NT2/D1 (cell line): Measurements from ENCODE around the gene CREB3.

Experiments
- DNase-seq: peaks from one replicate; pipeline ENCODE4 v3.0.0-alpha.2; 2011; ENCODE audit warnings: low read depth, low spot score
- H3K27me3 ChIP-seq: 2 replicates; pipeline ENCODE4 v1.6.0; 2011; ENCODE audit warnings: mild to moderate bottlenecking; ENCODE audit not compliant: insufficient read length, insufficient read depth
- H3K36me3 ChIP-seq: 2 replicates; pipeline ENCODE4 v1.6.1; 2011; ENCODE audit warnings: mild to moderate bottlenecking, low read length, mixed read lengths; ENCODE audit not compliant: insufficient read depth, insufficient read length
- H3K4me1 ChIP-seq: 2 replicates; pipeline ENCODE4 v1.5.1; 2011; ENCODE audit not compliant: insufficient read depth, insufficient read length
- H3K4me3 ChIP-seq: 2 replicates; pipeline ENCODE4 v1.5.1; 2011; ENCODE audit warnings: low read depth; ENCODE audit not compliant: insufficient read length
- H3K9ac ChIP-seq: 2 replicates; pipeline ENCODE4 v1.6.0; 2011; ENCODE audit warnings: low read depth; ENCODE audit not compliant: insufficient read length
- H3K9me3 ChIP-seq: 2 replicates; pipeline ENCODE4 v1.5.1; 2011; ENCODE audit warnings: mild to moderate bottlenecking, low read length; ENCODE audit not compliant: insufficient read depth
- SUZ12 ChIP-seq: IDR thresholded peaks from 2 replicates; pipeline ENCODE4 v1.6.1; 2011; ENCODE audit not compliant: insufficient read length, insufficient read depth; ENCODE audit errors: extremely low read depth
- YY1 ChIP-seq: IDR thresholded peaks from 2 replicates; pipeline ENCODE4 v1.6.1; 2011; ENCODE audit not compliant: insufficient read length, insufficient read depth
- ZNF274 ChIP-seq: IDR thresholded peaks from 2 replicates; pipeline ENCODE4 v1.6.1; 2011; ENCODE audit warnings: mild to moderate bottlenecking, low read depth, low read length

CREB3 gene

DNA sequence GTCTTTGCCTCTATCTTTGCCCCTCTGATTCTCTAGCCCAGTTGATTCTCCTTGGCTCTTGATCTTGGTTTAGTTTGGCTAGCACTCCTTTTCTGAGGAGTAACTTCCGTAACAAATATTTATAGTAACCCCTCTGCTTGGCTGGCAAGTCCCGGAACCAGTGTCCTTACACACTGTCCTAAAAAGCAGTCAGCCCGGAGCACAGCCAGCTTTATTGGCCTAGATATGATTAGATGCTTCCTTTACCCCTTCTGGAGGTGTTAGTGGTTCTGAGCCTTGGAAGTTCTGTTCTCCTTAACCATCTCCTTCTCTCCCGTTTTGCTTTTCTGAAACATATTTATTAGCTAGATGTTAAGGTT lies 38.6 kb downstream of the CREB3 start:
- no peak overlapping the region for H3K4me3 ChIP-seq
- DNase-seq = no peak
- H3K4me1 ChIP-seq = no peaks in the 10 kb centered on the region
- H3K9ac ChIP-seq = no peak overlapping the region
- H3K36me3 ChIP-seq = no peaks in the 10 kb centered on the region
- H3K27me3 ChIP-seq = no peaks in the 10 kb centered on the region
- no peaks in the 10 kb centered on the region for H3K9me3 ChIP-seq
- TF ChIP-seq SUZ12 (no peak), ZNF274 (no peak), YY1 (no peak)

GRCh38 chr9:35771534-35771933 lies 39.1 kb downstream of the CREB3 start:
- DNase-seq = no peak
- H3K4me1 ChIP-seq = no peaks in the 10 kb centered on the region
- TF ChIP-seq YY1 = no peak
- TF ChIP-seq ZNF274 = no peak
- no peak for TF ChIP-seq SUZ12

DNA sequence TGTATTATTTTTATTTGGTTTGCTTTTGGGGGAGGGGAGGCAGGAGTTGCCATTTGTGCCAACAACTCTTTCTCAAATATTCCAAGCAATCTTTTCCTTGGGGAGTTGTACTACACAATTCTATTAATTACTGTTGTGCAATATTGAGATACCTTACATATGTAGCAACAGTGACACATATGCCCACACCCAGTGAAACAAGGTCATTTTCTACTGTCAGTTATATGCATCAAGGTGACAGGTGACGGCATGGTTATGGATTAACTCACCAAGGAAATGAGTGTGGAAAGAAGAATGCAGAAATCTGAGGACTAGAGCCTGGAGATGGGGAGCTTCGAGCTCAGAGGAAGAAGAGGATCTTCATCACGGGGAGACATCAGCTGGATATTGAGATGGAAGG lies 39.5 kb downstream of the CREB3 start:
- TF ChIP-seq SUZ12 (no peak), YY1 (no peak), ZNF274 (no peak)
- Histone ChIP-seq H3K36me3 (no peaks in the 10 kb centered on the region), H3K27me3 (no peaks in the 10 kb centered on the region), H3K9ac (no peak overlapping the region), H3K4me3 (no peak overlapping the region), H3K4me1 (no peaks in the 10 kb centered on the region), H3K9me3 (no peaks in the 10 kb centered on the region)
- no peak for DNase-seq

More at GRCh38 chr9:35771534-35771933, 39.1 kb downstream of the CREB3 start:
- H3K9me3 ChIP-seq = no peaks in the 10 kb centered on the region
- no peak overlapping the region for H3K4me3 ChIP-seq
- H3K27me3 ChIP-seq = no peaks in the 10 kb centered on the region
- no peaks in the 10 kb centered on the region for H3K36me3 ChIP-seq
- no peak overlapping the region for H3K9ac ChIP-seq

GRCh38 chr9:35774907-35775635 lies 42.6 kb downstream of the CREB3 start:
- no peak for DNase-seq
- H3K4me1 ChIP-seq = no peaks in the 10 kb centered on the region
- H3K4me3 ChIP-seq = no peak overlapping the region
- no peak overlapping the region for H3K9ac ChIP-seq
- no peaks in the 10 kb centered on the region for H3K36me3 ChIP-seq
- H3K9me3 ChIP-seq = no peaks in the 10 kb centered on the region
- H3K27me3 ChIP-seq = no peaks in the 10 kb centered on the region
- no peak for TF ChIP-seq ZNF274
- TF ChIP-seq YY1 = no peak
- TF ChIP-seq SUZ12 = no peak

GRCh38 chr9:35776018-35776417 lies 43.6 kb downstream of the CREB3 start:
- Histone ChIP-seq H3K27me3 (no peaks in the 10 kb centered on the region), H3K36me3 (no peaks in the 10 kb centered on the region), H3K4me3 (no peak overlapping the region), H3K9me3 (no peaks in the 10 kb centered on the region), H3K4me1 (no peaks in the 10 kb centered on the region), H3K9ac (no peak overlapping the region)
- TF ChIP-seq ZNF274 = no peak
- TF ChIP-seq YY1 = no peak
- no peak for TF ChIP-seq SUZ12
- DNase-seq = no peak

GRCh38 chr9:35778496-35778895 lies 46.0 kb downstream of the CREB3 start:
- H3K4me1 ChIP-seq = no peaks in the 10 kb centered on the region
- H3K36me3 ChIP-seq = no peaks in the 10 kb centered on the region
- TF ChIP-seq SUZ12 = no peak
- no peak for TF ChIP-seq ZNF274
- no peak for TF ChIP-seq YY1
- no peak for DNase-seq
- H3K27me3 ChIP-seq = no peaks in the 10 kb centered on the region
- no peak overlapping the region for H3K4me3 ChIP-seq
- no peak overlapping the region for H3K9ac ChIP-seq
- H3K9me3 ChIP-seq = no peaks in the 10 kb centered on the region

- TF ChIP-seq ZNF274 (no peak), SUZ12 (no peak), YY1 (no peak)
- no peak for DNase-seq
- Histone ChIP-seq H3K36me3 (no peaks in the 10 kb centered on the region), H3K9ac (no peak overlapping the region), H3K4me1 (no peaks in the 10 kb centered on the region), H3K4me3 (no peak overlapping the region), H3K9me3 (no peaks in the 10 kb centered on the region), H3K27me3 (no peaks in the 10 kb centered on the region)
These were observed 48.6 kb downstream of the CREB3 start for GRCh38 chr9:35781066-35781465.
